Amniotic stem cell (primary cell): Measurements from ENCODE around the gene SH2D6.
"Not testable (repeated sequence)": the region's sequence is repeated elsewhere in the genome, so short reads cannot be mapped to it uniquely, and the experiment has no call there.

Experiments used
- DNase-seq: peaks from one replicate; lab custom pipeline; 2025; lab: John Stamatoyannopoulos, UW

The SH2D6 gene

DNA sequence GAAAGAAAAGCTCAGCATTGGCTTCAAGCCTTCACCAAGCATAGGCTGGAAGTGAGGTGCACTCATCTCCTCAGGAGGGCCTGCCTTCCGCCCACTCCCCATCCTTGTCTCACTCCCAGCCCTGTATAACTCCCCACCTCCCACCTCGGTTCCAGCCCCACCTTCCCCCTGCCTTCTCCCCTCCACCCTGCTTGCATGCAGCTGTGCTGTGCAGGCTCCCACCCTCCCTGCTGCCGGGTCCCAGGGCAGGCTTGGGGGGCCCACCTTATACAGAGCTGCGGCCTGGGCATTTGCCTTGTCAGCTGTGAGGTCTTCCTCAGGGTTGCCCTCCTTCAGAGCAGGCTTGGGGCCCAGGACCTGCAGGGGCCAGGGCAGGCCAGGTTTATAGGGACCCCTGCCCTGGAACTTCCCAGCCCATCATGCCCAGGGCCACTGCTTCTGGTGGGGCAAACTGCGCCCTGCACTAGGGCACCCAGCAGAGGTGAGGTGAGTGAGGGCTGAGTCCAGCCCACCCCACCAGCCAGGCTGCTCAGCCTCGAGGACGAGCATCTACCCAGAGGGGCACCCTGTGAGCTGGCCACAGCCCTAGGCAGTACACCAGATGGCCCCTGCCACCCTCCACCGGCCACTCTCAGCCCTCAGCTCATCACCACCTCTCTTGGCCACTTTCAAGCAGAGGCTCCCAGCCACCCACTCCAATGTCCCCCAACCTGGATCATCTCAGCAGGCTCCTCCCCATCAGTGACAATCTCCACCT is 19.9 kb upstream of the SH2D6 start:
- no peak for DNase-seq

DNA sequence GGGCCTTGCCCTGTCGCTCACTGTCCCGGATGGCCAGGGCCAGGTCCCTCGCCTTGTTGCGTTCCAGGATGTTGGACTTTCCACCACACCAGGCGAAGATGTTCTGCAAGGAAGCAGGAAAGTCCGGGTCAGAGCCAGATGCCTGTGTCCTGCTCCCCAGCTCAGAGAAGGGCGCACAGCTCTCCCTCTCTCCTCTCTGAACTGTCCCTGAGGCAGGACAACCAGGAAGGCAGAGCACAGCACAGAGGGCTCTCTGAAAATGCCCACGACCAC is 19.4 kb upstream of the SH2D6 start:
- no peak for DNase-seq

DNA sequence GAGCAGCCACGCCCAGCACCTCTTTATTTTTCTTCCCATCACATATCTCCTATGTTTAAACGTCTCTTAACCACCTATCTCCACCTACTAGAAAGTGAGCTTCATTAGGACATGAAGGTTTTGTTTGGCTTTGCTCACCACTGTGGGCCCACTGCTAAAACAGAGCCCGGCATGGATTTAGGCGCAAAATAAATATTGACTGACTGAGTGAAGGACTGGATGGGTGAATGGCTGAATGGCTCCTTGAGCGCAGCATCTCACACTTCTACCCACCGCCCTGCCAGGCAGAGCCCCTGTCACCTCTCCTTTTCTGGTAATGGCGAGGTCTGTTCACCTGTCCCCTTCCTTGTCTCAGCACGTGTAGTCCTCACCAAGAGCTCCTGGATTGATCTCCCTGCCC is 18.5 kb upstream of the SH2D6 start:
- DNase-seq = no peak

DNA sequence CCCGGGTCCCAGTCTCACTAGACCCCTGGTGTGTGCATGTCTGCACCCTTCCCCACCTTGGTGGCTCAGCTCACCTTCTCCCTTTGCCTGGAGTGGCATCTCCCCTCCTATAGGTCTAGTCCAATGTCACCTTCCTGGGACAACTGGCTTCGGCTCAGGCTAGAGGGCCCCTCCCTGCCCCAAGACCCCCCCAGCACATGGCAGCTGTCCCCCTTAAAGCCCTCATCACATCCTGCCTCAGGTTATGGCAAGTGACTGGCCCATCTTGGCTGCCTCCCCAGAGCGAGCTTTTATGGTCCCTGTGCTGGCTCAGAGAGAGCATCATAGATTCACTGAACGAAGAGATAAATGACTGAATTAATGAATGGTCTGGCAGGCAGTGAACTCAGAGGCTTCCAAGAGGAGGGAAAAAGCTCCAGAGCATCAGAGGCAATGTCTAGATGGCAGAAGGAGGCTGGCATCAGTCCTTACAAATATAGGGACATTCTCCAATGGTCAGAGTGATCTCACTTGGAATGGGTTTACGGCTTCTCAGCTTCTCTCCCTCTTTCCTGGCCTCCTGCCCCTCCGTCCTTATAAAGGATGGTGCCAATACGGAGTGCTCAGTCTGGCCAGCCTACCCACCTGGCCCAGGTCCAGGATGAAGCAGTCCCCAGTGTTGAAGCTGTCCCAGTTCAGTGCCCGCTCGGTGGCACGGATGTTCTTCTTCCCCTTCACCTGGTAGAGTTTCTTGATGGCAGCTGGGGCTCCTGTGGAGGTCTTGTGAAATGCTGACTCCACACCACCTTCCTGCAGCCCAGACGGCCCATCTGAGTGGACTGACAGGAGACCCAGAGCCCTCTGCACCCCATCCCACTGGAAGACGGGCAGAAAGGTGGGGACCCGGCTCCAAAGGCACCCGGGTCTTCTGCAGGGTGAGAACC is 17.7 kb upstream of the SH2D6 start:
- no peak for DNase-seq

DNA sequence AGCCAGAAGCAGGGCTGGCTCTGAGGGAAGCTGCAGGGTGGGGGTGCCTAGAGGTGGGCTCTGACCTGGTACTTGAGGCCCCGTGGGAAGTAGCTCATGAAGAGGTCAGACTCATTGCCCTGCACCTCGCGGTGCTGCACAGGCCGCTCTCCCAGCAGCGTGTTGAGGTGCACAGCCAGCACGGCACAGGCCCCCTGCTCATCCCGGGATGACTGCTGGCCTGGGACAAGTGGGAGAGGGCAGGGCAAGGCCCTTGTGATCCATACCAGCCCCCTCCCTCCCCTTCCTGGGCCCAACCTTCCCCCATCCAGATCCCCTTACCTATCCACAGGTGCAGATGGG is 17.1 kb upstream of the SH2D6 start:
- no peak for DNase-seq

DNA sequence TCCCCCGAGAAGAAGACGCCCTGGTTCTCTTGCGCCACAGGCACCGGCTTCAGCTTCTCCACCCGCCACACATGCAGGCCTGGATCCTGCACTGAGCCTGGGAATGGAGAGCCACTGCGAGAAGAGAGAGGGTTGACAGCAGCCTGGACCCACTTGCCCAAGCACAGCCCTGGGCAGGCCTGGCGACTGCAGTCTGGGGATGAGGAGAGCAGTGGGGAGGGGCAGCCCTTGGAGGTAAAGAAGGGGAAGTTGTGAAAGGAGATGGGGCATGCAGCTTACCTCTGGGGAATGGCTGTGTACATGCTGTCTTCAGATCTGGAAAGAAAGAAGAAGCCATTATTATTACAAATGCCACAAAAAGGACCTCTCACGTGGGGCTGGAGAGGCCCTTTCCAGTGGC is 16.7 kb upstream of the SH2D6 start:
- DNase-seq = no peak

DNA sequence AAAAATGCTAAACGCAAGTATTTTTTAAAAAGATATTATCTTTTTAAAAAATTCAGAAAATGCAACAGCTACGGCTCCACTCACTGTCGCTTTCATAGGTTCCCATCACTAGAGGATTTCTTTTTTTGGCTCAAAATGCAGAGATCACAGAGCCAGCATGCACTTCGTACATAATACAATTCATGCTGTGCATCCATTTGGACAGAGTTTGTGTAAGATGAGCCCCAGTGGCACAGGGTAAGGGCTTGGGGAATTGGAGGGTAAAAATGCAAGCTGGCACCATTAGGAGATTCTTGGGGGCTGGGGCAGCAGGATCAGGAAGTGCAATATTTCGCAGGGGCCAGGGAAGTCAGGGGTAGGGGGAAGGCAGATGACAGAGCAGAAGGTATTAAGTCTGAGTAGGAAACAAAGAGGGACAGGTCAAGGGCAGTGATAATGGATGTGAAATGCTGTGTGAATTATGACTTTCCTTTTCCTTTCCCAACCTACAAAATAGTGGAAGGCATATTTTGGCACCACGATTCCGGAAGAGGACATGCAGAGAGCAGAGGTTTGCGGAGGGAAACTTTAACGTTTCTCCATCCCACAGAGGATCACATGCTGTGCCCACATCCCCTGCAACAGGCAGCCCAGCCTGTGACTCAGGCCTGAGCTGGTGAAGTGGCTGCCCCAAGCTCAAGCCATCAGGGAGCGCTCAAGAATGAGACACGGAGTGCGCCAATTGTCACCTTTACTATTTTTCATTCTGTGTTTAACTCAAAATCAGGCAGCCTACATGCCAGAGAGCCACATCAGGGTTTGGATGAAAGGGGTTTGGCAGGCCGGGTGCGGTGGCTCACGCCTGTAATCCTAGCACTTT is 13.1 kb upstream of the SH2D6 start:
- no peak for DNase-seq

DNA sequence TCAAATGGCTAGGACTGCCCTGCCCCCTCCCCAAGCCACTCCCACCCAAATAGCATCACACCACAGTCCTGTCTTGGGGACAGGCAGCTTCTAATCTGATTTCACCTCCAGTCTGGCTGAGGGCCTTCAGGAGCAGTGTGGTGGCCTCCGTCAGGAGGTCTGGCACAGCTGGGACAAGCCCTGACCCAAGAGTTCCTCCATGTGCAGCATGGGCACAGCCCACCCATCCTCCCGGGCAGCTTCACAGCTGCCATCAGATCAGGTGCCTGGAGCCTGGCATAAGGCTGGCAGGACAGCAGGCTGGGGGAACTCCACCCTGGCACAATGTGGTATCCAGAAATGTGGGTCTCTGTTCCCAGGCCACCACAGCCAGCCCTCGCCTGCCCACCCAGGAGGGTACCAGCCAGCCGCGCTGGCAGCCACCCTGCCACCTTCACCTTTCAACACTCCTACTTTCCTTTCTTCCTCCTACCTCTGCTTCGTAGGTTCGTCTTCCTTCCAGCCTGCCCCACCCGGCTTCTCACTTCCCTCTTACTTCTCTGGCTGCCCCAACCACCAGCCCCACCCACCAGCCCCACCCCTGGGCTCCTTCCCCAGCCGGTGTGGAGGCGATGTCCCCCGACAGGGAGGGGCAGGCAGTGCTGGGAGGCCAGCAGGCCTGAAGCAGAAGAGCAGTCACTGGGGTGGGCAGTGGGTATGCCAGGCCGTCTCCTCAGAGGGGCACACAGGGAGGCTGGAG is 8.5 kb upstream of the SH2D6 start, which contains the start of gene CAPG:
CAPG (minus strand) TSS at position 522 of the 739 bp plus-strand sequence. CDS start 8,221 bp downstream, outside the sequence.
- no peak for DNase-seq

DNA sequence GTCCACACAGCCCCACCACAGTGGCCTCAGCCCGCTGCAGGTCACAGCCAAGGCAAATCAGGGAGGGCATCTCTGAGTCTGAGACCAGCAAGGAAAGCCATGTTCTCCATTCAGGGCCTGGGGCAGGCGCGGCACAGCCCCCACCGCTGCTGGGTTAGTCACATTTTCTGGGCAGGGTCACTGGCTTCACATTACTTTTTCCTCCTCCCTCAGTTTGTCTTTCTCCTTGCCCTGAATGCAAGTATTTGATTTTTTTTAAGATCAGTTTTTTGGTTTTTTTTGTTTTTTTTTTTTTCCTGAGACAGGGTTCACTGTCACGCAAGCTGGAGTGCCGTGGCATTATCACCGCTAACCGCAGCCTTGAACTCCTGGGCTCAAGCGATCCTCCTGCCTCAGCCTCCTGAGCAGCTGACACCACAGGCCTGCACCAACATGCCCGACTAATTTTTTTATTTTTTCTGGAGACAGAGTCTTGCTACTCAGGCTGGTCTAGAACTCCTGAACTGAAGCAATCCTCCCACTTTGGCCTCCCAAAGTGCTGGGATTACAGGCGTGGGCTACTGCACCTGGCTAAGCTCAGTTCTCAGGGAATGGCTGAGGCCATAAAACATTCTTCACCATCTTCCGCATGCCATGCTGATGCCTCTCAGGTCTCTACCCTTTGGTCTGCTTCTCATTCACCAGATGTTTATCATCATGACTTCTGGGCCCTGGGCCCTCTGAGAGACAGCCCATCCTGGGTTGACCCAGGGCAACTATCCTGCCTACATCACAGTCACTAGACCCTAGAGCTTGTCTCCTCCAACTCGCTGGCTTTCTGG is 7.7 kb upstream of the SH2D6 start:
- no peak for DNase-seq

DNA sequence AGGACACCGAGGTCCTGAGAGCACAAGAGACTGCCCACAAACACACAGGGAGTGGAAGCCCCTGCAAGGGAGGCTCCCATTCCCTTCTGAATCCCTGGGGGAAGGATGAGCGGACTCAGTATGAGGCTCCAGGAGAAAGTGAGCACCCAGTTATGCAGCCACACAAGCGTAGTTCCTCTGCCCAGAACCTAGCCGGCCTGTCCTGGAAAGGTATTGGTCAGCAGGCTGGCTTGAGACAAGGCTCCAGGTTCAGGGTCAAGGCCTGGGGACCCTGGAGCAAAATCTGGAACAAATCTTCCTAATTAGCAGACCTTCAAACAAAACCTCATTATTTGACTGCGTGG is 7.1 kb upstream of the SH2D6 start:
- no peak for DNase-seq

DNA sequence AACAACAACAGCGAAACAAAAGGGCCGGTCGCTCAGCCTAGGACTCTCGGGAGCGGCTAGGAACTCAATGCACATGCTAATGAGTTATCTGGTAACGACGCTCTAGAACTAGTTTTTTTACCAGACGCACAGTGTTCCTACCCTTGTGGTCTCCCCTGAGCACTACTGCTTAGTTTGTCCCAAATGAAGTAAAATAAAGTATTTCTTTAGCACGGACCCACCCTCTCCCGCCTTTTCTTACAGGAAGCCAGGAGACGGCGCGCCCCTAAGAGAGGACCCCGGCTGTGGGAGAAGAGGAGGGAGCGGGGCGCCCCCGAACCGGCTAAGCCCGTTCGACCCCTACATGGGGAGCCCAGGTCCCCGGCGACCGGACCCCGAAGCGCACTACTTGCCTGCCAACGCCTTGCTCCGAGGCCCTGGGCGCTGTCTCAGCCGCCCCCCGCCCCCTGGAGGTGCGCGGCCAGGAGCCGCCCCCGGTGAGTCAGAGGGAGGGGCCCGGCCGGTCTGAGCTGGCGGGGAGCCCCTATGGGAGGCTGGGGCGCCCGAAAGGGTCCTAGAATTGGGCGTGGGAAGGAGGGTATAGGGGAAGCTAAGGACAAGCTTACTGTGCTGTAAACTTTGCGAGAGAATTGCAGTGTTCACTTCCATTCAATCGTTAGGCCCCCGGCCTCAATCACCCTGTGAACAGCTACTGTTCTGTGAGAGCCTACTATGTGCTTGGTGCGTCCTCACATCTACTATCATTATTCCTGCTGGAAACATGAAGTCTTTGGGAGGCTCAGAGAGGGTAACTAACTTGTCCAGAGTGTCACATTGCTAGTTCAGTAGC is 4.7 kb upstream of the SH2D6 start:
- peak; percentile 27 for DNase-seq

DNA sequence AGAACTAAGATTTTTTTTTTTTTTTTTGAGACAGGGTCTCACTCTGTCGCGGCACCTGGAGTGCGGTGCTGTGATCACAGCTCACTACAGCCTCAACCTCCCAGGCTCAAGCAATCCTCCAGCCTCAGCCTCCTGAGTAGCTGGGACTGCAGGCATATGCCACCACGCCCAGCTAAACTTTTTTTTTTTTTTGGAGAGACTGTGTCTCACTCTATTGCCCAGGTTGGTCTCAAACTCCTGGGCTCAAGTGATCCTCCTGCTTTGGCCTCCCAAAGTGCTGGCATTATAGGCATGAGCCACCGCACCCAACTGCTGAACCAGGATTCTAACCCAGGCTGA is 4.1 kb upstream of the SH2D6 start:
- DNase-seq = not testable (repeated sequence)

DNA sequence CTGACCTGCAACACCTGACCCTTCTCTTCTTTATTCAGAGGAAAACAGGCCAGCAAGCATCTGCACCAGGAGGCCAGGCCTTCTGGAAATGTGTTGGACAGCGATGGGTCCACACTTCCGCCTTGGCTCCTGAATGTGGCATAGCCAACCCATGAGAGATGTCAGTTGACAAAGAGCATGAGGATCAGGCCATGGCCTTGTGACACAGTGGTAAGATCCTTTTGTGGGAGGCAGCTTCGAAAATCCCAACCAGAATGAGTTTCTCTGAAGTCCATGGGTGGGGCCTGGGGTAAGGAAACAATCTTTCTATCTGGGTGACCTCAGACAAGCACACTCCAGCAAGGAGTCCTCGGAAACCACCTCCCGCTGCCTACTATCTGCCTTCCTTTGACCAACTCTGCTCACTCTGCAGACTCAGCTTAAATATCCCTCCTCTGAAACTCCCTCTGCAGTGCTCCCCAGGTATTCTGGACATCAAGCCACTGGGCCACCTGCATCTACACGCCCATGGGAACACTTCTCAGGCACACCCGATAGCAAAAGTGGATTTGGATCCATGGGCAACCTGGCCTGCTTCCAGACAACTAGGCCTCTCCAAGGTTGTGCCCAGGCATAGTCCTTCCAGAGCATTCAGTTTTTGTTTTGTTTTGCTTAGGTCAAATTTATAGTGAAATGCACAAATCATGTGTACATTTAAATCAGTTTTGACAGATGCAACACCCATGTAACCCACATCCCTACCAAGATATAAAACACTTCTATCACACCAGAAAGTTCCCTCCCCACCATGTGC is 3.6 kb upstream of the SH2D6 start:
- no peak for DNase-seq

DNA sequence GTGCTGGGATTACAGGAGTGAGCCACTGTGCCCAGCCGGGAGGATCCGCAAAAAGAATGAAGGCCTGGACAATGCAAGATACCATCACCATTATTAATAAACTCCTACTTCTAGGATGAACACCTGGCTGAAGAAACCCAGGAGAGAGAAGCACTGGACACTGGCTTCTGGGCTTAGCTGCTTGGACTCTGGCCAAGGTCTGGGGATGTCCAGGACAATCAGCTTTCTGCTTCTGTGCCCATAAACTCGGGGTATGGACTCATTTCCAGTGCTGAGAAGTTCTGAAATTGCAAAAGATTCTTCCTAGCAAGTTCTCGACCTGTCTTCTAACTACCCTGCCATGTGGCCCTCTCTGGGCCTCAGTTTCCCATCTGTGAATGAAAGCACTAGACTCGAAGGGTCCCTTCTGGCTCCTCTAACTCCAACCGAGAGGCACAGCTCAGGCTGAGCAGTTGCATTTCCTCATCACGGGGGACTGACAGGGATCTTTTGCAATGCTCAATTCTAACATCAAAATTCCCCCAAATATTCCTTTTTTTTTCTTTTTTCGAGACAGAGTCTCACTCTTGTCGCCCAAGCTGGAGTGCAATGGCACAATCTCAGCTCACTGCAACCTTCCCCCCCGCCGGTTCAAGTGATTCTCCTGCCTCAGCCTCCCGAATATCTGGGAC is 2.4 kb upstream of the SH2D6 start:
- DNase-seq = no peak

DNA sequence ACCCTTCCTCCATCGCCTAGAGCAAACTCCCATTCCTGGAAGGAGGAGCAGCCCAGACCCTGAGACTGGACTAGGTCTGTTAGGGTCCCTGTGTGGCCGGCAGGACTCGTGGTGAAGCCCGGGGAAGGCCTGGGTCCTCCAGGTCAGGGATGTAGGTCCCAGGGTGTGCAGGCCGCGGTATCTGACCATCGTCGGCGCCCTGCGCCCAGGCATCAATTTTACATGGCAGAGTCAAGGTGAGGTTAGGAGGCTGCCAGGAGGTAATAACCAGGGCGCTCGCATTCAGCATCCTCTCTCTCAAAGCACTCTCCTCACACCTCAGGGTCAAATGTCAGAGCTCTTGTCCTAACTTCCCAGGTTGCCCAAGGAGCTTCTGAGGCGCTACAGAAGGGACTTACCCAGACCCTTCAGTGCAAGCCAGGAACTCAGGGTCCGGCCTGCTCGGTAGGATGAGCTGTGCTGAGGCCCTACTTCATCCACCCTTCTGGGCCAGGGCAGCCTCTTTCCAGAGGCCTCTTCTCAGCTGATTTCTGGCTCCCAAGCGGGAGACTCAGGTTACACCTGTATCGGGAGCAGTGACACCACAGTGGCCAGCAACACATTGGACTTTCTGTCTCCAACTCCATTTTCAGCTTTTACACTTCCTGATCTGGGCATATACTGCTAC is 628 bp downstream of the SH2D6 start:
- DNase-seq = no peak

DNA sequence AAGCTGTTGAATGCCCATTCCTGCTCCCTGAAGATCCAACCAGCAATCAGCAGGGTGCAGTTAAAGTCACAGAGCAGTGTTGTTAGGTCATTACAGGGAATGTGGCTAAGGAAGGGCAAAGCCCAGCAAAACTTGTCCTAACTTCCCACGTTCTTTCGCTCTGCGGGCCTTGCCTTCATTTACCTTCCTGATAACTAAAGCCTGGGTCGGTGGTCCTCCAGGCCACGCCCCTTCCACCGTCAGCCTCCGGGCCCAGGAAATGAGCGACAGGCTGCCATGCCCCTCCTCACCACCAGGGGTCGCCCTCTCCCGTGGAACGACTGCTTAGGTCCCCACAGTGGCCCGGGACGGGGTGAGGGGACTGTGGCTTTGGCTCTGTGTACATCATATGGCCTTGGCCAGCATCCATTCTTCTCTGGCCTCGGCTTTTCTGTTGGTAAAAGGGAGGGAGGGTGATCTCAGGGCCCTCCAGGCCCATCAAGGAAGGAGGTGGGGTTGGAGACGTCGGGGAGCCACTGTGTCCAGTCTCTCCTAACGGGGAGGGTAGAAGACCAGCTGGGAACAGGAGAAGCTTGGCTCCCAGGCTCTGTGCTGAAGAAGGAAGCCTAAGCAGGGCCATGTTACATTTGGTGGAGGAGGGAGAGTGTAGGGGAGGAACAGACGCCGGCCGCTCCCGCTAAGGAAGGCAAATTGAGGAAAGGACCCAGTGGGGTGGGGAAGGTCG is 2.2 kb downstream of the SH2D6 start:
- DNase-seq = no peak

DNA sequence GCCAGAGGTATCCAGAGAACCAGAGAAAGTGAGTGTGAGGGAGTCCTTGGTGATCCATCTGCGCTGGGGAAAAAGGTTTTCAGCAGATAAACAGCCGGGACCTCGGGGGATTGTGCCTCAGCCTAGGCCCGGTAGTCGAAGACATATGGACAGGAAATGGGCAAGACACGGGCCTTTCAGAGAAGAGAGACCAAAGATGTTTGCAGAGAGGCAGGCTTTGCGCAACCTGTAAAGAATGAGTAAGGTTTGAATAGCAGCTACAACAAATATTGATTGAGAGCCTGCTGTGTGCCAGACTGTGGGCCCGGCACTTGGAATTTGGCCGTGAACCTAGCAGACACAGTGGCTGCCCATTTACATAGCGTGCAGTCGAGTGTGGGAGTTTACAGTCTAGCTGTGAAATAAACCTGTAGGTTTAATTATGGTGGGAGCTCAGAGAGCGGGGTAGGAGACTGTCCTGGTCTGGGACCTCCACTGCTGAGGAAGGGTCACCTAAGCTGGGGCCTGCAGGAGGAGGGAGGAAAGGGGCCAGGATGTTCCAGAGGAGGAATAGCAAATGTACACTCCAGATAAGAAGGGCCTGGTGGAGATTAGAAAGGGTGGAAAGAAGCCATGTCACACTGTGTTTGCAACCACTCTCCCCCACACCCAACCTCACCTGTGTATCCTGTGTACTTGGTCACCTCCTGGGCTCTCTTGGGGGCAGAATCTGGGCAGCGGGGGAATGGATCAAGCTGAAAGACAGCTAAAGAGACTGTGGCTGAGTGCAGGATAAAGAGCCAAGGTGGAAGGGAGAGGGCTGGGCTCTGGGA is 3.0 kb downstream of the SH2D6 start:
- no peak for DNase-seq
